LNCaP clone FGC (cell line): ENCODE measurements around the gene LENG9.
"Not testable (repeated sequence)": the region's sequence is repeated elsewhere in the genome, so short reads cannot be mapped to it uniquely, and the experiment has no call there.

Experiments
- DNase-seq: peaks from one replicate; pipeline ENCODE4 v3.0.0-alpha.2; 2011; ENCODE audit warnings: low read depth
- H3K4me3 ChIP-seq: 2 replicates; pipeline ENCODE4 v1.5.1; 2011; ENCODE audit warnings: mild to moderate bottlenecking, low read depth, low read length, control low read depth
- TF ChIP-seq, protein P1 (sequence below): IDR thresholded peaks from 2 replicates; pipeline ENCODE4 v1.5.1; 2012; ENCODE audit warnings: mild to moderate bottlenecking; ENCODE audit not compliant: control insufficient read depth, insufficient read depth; ENCODE audit errors: extremely low read depth

The LENG9 gene

DNA sequence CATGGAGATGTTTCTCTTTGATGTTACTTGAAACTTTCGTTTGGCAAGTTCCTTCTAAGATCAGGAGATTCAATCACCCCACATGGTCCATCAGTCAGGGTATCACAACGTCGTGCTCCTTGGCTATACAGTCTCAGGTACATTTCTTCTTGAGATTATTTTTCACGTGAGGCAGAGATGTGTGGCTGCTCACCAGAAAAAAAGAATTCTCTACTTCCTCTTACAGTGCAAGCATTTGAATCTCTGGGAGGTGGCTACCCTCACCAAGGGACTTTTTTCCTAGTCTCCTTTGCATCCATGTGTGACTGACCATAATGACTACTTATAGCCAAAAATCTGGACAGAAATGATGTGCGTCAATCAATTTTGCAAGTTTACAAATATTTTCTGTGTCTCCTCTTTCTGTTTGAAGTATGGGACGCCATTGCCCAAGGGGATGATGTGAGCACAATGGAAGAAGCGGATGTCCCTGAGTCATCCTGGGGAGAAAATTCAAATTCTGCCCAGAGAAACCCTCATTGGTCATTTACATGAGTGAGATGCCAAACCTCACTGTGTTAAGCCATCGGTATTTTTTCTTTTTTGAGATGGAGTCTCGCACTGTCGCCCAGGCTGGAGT, 30.5 kb upstream of the LENG9 start:
- TF ChIP-seq, protein P1, sequence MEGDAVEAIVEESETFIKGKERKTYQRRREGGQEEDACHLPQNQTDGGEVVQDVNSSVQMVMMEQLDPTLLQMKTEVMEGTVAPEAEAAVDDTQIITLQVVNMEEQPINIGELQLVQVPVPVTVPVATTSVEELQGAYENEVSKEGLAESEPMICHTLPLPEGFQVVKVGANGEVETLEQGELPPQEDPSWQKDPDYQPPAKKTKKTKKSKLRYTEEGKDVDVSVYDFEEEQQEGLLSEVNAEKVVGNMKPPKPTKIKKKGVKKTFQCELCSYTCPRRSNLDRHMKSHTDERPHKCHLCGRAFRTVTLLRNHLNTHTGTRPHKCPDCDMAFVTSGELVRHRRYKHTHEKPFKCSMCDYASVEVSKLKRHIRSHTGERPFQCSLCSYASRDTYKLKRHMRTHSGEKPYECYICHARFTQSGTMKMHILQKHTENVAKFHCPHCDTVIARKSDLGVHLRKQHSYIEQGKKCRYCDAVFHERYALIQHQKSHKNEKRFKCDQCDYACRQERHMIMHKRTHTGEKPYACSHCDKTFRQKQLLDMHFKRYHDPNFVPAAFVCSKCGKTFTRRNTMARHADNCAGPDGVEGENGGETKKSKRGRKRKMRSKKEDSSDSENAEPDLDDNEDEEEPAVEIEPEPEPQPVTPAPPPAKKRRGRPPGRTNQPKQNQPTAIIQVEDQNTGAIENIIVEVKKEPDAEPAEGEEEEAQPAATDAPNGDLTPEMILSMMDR, result no peak
- no peak overlapping the region for H3K4me3 ChIP-seq
- no peak for DNase-seq

DNA sequence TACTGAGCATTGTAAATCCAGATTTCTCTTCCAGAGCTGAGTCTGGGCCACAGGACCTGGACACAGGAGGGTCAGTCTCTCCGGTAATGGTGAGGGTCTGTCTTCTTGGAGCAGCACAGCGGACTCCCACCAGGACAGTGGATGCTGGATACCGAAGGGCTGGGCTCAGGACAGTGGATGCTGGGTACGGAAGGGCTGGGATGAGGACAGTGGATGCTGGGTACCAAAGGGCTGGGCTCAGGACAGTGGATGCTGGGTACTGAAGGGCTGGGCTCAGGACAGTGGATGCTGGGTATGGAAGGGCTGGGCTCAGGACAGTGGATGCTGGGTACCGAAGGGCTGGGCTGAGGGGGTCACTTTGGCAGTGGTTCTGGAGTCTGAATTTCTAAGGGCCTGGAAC, 29.5 kb upstream of the LENG9 start:
- H3K4me3 ChIP-seq, DNase-seq: not testable (repeated sequence)

DNA sequence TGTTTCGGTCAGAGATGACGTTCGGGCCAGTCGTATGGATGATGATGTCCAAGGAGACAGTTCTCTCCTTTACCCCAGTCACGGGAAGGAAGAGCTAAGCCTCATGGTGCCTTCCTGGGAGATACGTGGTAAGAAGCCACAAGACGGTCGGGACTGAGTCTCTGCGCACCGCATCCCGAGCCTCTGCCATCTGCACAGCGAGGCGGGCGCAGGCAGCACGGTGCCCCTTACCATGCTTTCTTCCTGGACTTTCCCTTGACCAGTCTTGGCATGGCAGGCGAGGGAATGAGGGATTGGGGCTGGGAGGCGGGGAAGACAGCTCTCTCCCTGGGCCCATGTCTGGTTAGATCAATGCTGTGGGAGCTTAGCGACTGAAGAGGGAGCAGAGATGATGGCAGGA, 29.0 kb upstream of the LENG9 start:
- no peak overlapping the region for H3K4me3 ChIP-seq
- DNase-seq, result no peak
- TF ChIP-seq, protein P1, result no peak

DNA sequence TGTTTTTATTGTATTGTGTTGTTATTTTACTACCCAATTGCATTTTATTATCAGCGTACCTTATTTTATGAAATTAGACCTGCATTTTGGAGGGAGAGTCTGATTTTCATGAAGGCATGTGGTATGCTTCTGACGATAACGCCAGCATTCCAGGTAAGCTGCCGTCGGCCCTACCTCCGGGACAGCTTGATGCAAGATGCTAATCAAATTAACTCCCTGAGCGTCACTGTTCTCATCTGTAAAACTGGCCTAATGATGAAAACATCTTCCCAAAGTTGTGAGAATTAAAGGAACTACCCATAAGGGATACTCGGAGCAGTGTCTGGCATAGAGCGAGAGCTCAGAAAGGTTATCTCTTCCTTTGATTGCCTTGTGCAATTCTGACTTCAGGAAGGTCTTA, 26.2 kb upstream of the LENG9 start:
- H3K4me3 ChIP-seq, result no peak overlapping the region
- no peak for DNase-seq
- TF ChIP-seq, protein P1, result no peak

DNA sequence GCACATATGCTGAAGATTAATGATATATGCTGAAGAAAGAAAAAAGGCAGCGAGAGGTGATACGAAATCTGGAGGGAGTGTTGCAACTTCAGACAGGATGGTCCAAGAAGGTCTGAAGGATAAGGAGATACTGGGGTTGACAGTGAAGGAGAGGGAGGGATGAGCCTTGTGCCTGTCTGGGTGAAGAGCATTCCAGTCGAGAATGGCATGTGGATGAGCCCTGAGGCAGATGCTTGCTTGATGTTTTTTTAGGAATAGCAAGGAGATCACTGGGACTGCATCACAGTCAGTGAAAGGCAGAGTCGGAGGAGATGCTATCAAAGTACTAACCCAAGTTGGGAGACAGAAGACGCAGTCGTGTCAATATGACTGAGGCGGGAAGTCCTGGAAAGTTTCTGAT, 25.8 kb upstream of the LENG9 start:
- H3K4me3 ChIP-seq, result no peak overlapping the region
- TF ChIP-seq, protein P1, result no peak
- no peak for DNase-seq

DNA sequence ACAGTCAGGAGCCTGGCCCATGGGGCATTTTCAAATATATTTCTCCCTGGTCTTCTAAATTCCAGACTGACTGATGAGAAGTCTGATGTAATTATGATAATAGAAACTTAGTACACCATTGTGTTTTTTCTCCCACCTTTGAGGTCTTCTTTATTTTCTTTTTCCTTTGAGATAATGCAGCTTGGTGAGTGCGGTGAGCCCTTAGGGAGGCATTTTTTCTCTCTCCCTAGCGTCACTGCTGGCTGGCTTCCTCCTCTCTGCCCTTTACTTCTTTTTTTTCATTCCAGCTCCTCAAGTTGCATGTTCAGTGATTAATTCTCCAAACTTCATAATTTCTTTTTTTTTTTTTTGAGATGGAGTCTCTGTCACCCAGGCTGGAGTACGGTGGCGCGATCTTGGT, 22.3 kb upstream of the LENG9 start:
- no peak for DNase-seq
- TF ChIP-seq, protein P1, result no peak
- H3K4me3 ChIP-seq, result no peak overlapping the region

DNA sequence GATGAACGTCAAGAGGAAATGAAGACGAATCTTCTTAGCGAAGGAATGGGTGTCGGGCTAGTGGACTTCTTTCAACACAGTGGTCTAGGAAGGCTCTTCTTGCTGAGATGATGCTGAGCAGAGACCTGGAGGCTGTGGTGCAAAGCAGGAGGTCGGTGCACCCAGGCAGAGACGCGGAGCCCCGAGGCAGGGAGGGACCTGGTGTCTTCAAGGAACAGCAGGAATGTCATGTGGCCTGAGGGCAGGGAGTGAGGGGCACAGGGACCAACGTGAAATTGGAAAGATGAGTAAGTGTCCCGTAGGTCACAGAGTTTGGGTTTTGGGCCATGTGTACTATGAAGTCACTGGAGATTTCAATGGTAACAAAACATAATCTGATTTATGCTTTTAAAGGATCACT, 20.9 kb upstream of the LENG9 start:
- H3K4me3 ChIP-seq, result no peak overlapping the region
- TF ChIP-seq, protein P1, result no peak
- no peak for DNase-seq

DNA sequence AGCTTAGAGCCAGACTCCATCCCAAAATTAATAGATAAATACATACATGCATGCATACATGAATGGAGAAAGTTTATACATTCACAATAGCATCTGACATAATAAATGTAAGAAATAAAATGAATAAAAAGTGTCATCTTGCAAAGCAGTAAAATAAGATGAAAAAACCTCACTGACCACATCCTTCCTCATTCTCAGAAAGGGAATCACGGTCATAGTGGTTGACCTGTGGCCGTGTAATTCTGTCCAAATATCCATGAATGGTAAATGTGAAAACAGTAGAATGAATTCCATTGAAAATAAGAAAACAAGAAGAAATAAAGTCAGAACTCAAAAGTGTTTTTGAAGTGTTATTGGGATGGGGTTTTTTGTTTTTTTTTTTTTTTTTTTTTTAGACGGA, 19.3 kb upstream of the LENG9 start:
- DNase-seq, result no peak
- TF ChIP-seq, protein P1, result no peak
- no peak overlapping the region for H3K4me3 ChIP-seq
